Choroid plexus epithelial cell (primary cell): ENCODE measurements around the gene OSBPL2.

Experiments used
- DNase-seq: peaks from one replicate; pipeline ENCODE4 v3.0.0-alpha.2; 2010; ENCODE audit warnings: low read depth
- H3K4me3 ChIP-seq: 2 replicates; pipeline ENCODE4 v1.5.1; 2011; ENCODE audit warnings: low read depth, mild to moderate bottlenecking, control low read depth, low read length, moderate library complexity
- CTCF ChIP-seq: conservative IDR thresholded peaks from 2 replicates; pipeline ENCODE4 v1.5.1; 2011; ENCODE audit warnings: low read depth, mild to moderate bottlenecking, control low read depth, inconsistent platforms, low read length, moderate library complexity

Gene OSBPL2

GRCh38 chr20:62337558-62338293, 99.4 kb downstream of the OSBPL2 start:
- no peak for DNase-seq
- no peak overlapping the region for H3K4me3 ChIP-seq
- no peak for TF ChIP-seq CTCF

GRCh38 chr20:62338294-62338620, 99.9 kb downstream of the OSBPL2 start:
- no peak for DNase-seq
- no peak overlapping the region for H3K4me3 ChIP-seq
- TF ChIP-seq CTCF: no peak

- no peak overlapping the region for H3K4me3 ChIP-seq
- TF ChIP-seq CTCF: no peak
Measured at GRCh38 chr20:62339647-62340062, 101.3 kb downstream of the OSBPL2 start.

GRCh38 chr20:62342910-62343309, 104.6 kb downstream of the OSBPL2 start:
- TF ChIP-seq CTCF: no peak
- no peak for DNase-seq
- no peak overlapping the region for H3K4me3 ChIP-seq

More at GRCh38 chr20:62339647-62340062, 101.3 kb downstream of the OSBPL2 start:
- DNase-seq: no peak

- TF ChIP-seq CTCF: no peak
- DNase-seq: no peak
- H3K4me3 ChIP-seq: no peak overlapping the region
Measured at GRCh38 chr20:62344092-62344491, 105.8 kb downstream of the OSBPL2 start.

- no peak overlapping the region for H3K4me3 ChIP-seq
- TF ChIP-seq CTCF: no peak
- peak; percentile 77 for DNase-seq
Measured at GRCh38 chr20:62344782-62345181, 106.5 kb downstream of the OSBPL2 start.
